HG02759 (cell line): ENCODE data around the gene CLC.
"Not testable (repeated sequence)": the region's sequence is repeated elsewhere in the genome, so short reads cannot be mapped to it uniquely, and the experiment has no call there.

Experiments
- ATAC-seq: cut with Tn5 transposase; IDR thresholded peaks from one replicate; pipeline ENCODE4 v1.9.1; 2021; ENCODE audit warnings: mild to moderate bottlenecking, moderate library complexity; ENCODE audit not compliant: unreplicated experiment

CLC gene

GRCh38 chr19:39737891-39738290, at the start of gene CLC:
TSS of gene CLC (minus strand) at chr19:39738029. CDS start at chr19:39737952, 77 bp downstream.
- ATAC-seq = no peak

GRCh38 chr19:39780894-39781293, 43.1 kb upstream of the CLC start:
- no peak for ATAC-seq

GRCh38 chr19:39778763-39779162, 40.9 kb upstream of the CLC start, which contains the start of gene LEUTX:
TSS of gene LEUTX (plus strand) at chr19:39778854. CDS start at chr19:39778921, 67 bp downstream.
- no peak for ATAC-seq

GRCh38 chr19:39768786-39769185, 31.0 kb upstream of the CLC start:
- no peak for ATAC-seq

- ATAC-seq = no peak
Measured at GRCh38 chr19:39768334-39768733, 30.5 kb upstream of the CLC start.

GRCh38 chr19:39765091-39766076, 27.6 kb upstream of the CLC start:
- no peak for ATAC-seq

GRCh38 chr19:39761851-39762250, 24.0 kb upstream of the CLC start:
- ATAC-seq = not testable (repeated sequence)

- no peak for ATAC-seq
Measured at GRCh38 chr19:39759457-39760184, 21.8 kb upstream of the CLC start.

GRCh38 chr19:39754971-39755370, 17.1 kb upstream of the CLC start:
- no peak for ATAC-seq

GRCh38 chr19:39754544-39754943, 16.7 kb upstream of the CLC start:
- no peak for ATAC-seq

GRCh38 chr19:39752795-39753194, 15.0 kb upstream of the CLC start:
- ATAC-seq = no peak

GRCh38 chr19:39752390-39752789, 14.6 kb upstream of the CLC start:
- no peak for ATAC-seq

- no peak for ATAC-seq
Measured at GRCh38 chr19:39749981-39750380, 12.2 kb upstream of the CLC start.

GRCh38 chr19:39746836-39747529, 9.2 kb upstream of the CLC start:
- no peak for ATAC-seq

- ATAC-seq = no peak
Measured at GRCh38 chr19:39745643-39746042, 7.8 kb upstream of the CLC start.

GRCh38 chr19:39740395-39740794, 2.6 kb upstream of the CLC start:
- ATAC-seq = no peak

- ATAC-seq = no peak
Measured at GRCh38 chr19:39738814-39739213, 985 bp upstream of the CLC start.

GRCh38 chr19:39737351-39737750, 478 bp downstream of the CLC start:
- no peak for ATAC-seq

- ATAC-seq = no peak
Measured at GRCh38 chr19:39736088-39736487, 1.7 kb downstream of the CLC start.

GRCh38 chr19:39735688-39736087, 2.1 kb downstream of the CLC start:
- no peak for ATAC-seq

GRCh38 chr19:39733841-39734240, 4.0 kb downstream of the CLC start:
- ATAC-seq = no peak
